GM18520 (cell line): ENCODE data around the gene RBM48.
"Not testable (repeated sequence)": the region's sequence is repeated elsewhere in the genome, so short reads cannot be mapped to it uniquely, and the experiment has no call there.

Experiments used
- ATAC-seq: cut with Tn5 transposase; IDR thresholded peaks from one replicate; pipeline ENCODE4 v1.9.1; 2021; ENCODE audit not compliant: unreplicated experiment

Gene RBM48

DNA sequence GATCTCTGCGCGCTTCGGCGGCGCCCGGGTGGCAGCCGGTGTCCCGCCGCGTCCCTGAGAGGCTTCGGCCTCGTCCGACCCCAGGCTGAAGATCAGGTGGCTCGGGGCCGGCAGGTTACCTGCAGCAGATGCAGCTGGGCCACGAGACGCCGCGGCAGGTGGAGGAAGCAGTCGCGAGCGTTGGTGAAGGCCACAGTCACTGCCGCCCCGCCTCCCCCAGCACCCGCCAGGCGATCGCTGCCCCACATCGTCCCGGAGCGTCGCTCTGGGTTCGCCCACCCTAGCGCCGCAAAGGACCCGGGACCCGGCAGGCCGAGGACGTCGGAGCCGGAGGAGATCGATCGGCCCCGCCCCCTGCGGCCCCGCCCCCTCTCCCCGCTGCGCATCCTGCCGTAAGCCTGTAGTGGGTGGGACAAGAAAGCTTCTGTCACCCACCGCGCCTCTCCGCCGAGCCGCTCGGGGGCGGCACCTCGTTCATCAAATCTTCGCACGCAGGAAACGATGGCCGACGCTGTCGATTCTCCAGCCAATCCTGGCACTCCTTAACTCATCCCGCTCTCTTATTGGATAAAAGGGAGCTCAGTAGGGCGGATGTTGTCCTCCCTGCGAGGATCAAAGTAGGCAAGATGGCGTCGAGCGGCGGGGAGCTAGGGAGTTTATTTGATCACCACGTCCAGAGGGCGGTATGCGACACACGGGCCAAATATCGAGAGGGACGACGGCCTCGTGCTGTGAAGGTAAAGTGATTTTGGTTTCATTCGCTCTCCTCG lies at the start of gene RBM48, which contains the start of gene PEX1:
TSS of gene RBM48 (plus strand) at position 608 of the 770 bp plus-strand sequence. CDS start at position 627, 19 bp downstream.
TSS of gene PEX1 (minus strand) at position 333 of the 770 bp plus-strand sequence. CDS start at position 248, 85 bp downstream.
- ATAC-seq: peak; percentile 96

DNA sequence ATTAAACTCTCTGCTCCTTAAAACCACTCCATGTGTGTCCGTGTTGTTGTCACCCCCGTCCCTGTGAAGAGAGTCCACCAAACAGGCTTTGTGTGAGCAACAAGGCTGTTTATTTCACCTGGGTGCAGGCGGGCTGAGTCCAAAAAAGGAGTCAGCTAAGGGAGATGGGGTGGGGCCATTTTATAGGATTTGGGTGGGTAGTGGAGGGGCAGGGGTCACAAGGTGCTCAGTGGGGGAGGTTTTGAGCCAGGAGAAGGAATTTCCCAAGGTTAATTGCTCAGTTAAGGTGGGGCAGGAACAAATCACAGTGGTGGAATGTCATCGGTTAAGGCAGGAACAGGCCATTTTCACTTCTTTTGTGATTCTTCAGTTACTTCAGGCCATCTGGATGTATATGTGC lies 49.4 kb upstream of the RBM48 start:
- not testable (repeated sequence) for ATAC-seq

DNA sequence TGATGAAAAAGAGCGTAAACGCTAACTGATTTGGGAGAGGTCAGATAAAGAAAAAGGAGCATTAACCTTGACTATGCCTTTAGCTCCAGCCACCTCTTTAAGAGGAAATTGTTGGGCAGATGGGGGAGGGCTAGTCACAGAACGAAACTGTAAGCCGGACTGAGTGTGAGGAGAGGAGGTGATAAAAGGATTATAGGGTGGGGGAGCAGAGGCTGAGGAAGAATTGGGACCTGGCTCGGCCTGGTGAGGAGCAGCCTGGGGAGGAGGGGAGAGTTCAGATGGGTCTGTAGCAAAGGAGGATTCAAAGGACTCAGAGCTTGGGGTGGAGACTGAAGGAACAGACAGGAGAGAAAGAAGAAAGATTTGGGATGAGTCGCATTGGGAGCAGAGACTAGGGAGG lies 45.0 kb upstream of the RBM48 start:
- not testable (repeated sequence) for ATAC-seq

DNA sequence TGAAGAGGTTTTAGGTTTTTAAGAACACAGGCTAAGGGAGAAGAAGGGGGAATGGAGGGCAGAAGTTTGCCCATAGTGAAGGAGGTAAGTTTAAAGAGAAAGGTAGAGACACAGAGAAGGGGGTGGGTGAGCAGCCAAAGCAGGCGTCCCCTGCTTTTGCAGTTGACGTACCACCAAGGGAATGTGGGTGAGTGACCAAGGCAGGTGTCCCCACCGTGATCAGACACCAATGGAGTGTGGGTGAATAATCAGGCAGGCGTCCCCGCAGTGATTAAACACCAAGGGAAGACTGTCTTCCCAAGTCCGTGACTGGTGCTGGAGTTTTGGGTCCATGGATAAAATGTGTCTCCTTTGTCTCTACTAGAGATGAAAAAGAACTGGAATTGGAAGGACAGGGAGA lies 44.4 kb upstream of the RBM48 start:
- not testable (repeated sequence) for ATAC-seq

DNA sequence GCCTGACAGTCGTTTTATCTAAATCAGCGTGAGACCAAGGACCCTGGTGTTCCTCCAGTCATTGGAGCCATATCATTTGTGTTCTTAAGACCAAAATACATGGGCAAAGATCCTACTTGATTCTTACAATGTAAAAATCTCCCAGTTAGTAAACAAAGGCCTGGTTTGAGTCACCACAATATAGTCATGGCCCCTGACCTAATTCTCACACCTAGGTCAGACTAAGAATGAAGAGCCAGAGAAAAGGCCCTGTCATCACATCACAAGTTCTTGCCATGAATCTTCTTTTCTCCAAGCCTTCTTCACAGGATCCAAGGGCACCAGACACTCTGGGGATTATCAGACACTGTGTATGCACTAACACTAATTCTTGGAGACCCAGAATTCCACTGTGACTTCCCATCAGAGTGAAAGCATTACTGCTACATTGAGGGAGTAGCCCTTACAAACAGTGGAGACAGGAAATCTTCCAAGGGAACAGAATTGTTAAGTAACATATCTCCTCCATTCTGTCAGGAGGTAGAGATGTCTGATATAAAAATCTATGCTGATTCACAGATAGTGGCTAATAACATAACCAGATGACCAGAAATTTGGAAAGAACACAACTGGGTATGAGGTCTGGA lies 43.2 kb upstream of the RBM48 start:
- ATAC-seq: no peak

DNA sequence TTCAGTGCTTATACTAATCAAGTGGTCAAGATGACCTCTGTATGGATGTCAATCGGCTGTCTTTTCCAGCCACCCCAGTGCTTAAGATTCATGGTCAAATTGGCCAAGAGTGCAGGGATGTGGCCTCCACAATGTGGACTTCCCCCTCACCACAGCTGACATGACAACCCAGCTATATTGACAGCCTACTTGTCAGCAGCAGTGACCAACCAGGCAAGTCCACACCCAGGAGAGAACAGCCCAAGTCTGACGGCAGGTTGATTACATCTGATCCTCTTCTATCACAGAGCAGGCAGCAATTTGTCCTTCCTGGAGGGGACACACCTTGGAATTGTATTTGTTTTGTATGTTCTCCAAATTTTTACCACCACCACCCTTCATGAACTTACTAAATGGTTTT lies 42.6 kb upstream of the RBM48 start:
- ATAC-seq: no peak

DNA sequence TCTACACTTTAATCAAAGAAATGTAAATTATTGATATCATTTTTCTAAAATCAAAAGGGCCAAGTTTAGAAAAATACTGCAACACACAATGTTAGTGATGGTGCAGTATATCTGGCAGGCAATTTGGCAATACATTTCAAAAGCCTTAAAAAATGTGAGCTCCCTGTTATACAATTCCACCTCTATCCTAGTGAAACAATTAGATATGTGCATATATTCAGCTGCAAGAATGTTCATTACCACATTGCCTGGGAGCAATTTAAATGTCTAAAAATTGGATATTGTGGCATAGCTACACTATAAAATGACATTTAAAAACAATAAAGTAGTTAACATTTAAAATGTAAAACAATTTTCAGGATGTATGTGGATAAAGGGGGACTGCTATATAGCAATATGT lies 40.8 kb upstream of the RBM48 start:
- ATAC-seq: no peak

DNA sequence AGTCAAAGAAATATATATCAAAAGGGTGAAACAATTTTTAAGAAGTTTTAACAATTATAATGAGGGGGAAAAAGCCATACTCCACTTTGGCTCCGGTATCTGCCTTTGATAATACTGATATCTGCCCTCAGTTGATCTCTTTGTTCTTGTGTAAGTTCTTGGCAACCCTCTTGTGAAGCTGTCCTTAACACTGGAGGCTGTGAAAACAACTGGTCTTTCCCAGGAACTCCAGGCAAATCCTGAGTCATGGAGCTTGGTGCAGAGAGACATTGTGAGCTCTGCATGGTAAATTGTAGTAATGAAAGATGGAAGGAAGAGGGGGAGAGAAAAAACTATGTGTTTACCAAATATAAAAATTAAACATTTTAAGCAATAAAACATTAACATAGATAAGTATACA lies 39.0 kb upstream of the RBM48 start:
- no peak for ATAC-seq

DNA sequence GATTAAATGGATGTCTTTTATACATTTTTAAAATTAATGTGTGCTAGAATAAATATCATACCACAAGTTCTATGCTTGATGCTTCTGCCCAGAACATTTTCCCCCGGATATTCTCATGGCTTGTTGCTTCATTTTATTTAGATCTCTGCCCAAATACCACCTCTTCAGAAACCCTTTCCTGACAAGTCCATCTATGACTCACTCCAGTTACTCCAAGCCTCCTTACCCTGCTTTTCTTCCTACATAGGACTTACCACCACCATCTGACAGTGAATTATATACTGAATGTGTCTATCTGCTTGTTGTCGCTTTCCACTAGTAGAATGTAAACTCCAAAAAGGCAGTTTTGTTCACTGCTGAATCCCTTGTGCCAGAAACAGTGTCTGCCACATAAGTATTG lies 31.7 kb upstream of the RBM48 start:
- ATAC-seq: no peak

DNA sequence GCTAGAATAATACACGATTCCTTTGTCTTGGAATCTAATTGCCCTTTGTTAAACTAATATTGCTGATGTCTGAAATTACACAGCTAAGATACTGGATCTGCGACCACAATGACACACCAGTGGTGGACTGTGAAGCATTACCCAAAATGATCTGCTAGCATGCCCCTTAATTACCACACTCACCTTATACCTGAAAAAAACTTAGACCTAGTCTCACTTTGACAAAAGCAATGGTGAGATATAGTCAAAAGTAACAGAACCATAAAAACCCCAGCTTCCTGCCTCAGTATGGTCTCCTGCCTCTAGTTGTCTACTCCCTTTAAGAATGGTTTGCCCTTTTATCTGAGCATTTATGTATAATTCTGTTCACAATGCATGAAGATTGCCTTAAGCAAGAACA lies 30.0 kb upstream of the RBM48 start:
- no peak for ATAC-seq

DNA sequence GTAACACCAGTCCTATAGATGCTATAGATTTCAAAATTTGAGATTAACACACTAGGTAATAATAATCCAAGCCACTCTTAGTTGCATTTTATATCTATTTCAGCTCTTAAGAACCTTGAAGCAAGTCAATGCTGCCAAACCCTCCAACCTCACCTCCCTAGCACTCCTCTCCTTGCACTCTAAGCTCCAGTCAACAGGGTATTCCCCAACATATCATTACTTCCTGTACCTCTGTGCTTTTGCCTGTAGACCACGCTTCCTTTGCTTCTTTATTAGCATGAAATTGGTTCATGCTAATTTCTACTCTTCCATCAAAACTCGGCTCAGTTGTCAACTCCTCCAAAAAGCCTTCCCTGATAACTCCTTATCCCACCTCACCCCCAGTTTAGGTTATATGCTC lies 24.8 kb upstream of the RBM48 start:
- no peak for ATAC-seq

DNA sequence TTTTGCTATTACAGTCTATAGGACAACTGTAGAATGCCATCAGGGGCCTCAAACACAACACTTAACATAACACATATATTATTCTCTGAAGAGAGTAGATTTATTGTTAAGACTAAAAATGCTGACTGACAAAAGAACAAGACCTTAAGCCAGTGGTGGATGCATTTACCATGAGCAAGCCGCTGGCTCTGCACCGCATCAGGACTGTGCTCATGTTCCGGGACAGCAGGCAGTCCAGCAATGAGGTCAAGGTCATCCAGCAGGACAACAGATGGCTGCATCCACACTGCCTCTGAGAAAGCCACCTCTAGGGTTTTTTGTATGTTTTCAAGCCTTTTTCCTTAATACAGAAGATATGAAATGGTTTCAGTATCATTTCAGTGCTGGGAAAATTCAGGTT lies 24.0 kb upstream of the RBM48 start:
- ATAC-seq: no peak

DNA sequence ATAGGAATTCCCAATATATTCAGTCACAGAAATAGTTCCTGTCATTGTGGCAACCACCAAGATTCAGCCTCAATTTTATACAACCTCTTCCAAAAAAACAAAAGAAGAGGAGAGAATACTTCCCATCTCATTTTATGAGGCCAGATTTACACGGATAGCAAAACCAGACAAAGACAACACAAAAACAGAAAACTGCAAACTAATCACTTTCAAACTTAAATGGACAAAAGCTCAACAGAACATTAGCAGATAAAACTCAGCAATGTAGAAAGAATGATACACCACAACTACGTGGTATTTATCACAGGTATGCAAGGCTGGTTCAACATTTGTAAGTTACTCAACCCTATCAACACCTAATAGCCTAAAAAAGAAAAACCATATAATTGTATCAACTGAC lies 22.2 kb upstream of the RBM48 start:
- no peak for ATAC-seq

DNA sequence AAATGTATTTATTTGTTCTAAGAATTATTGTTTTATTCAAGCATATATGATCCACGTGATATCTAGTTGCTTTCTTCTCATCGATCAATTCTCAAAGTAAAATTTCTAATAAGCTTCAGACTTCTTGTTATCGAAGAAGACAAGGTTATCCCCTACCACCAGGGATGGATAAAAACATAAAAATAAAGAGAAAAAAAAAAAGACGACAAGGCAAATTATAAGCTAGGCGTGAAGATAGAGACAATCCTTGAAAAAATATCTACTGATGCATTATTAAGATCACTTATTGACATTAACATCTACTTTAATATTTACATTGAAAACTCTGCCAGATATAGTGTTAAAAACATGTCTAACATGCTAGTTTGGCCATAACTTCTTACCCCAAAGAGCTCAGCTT lies 19.6 kb upstream of the RBM48 start:
- no peak for ATAC-seq

DNA sequence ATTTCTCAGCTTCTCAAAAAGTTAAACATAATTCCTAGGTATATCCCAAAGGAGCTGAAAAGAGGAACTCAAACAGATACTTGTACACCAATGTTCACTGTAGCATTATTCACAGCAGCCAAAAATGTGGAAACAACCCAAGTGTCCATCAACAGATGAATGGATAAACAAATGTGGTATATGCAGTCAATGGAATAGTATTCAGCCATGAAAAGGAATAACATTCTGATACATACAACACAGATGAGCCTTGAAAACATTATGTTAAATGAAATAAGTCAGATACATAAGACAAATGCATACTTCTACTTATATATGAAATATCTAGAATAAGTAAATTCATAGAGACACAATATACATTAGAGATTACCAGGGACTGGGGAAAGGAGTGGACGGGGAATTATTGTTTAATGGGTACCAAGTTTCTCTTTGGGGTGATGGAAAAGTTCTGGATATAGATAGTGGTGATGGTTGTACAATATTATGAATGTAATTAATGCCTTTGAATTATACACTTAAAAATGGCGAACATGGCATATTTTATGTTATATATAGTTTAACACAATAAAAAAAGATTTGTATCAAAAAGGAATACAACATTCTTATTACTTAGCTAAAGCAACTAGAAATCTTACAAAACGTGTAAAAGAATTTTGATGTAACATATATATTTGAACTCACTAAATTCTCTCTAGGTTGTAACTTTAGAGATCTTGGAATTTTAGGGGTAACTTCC lies 15.3 kb upstream of the RBM48 start:
- no peak for ATAC-seq

DNA sequence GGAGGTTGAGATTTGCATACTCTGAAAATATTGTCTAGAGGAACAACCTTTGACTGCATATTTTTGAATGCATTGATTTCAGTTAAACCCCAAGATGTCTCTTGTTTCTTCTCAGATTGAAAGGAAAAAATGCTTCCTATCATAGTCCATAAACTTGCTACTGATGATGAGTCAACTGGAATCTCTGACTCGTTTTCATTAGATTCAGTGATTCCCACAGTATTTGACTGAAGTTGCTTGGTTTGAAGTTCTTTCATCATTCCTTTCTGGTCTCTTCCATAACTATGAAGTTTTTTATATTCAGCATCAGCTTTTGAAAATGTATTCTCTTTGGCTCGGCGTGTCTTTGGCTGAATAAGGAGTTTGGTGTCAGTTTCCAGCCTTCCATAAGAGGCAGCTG lies 11.0 kb upstream of the RBM48 start:
- no peak for ATAC-seq

DNA sequence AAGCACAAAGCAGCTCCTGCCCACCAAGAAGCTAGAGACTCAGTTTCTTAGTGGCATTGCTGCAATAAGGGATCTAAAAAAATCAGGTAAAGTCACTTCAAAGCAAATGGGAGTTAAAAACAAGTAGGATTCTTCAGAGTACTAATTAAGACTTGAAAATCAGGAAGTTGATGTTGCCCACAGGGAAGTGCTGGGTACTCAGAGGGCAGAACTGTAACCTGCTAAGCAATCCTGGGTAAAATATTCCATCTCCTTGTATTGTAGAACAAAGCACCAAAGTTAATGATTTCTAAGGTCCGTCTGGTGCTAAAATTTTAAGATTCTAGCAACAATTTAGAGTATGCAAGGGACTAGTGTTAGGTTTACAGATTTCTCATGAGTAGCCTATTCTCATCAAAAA lies 8.6 kb upstream of the RBM48 start:
- ATAC-seq: no peak

DNA sequence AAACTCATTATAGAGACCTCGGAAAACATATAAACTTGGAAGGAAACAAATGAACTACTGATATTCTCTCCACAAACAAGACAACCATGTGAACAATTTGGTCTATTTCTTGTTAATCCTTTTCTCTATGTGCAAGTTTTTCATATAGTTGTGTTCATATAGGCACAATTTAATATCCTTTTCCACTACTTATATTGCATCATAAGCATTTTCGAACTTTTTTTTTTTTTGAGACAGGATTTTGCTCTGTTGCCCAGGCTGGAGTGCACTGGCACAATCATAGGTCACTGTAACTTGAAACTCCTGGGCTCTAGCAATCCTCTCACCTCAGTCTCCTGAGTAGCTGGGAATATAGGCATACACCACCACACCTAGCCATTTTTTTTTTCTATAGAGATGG lies 5.5 kb upstream of the RBM48 start:
- ATAC-seq: no peak

DNA sequence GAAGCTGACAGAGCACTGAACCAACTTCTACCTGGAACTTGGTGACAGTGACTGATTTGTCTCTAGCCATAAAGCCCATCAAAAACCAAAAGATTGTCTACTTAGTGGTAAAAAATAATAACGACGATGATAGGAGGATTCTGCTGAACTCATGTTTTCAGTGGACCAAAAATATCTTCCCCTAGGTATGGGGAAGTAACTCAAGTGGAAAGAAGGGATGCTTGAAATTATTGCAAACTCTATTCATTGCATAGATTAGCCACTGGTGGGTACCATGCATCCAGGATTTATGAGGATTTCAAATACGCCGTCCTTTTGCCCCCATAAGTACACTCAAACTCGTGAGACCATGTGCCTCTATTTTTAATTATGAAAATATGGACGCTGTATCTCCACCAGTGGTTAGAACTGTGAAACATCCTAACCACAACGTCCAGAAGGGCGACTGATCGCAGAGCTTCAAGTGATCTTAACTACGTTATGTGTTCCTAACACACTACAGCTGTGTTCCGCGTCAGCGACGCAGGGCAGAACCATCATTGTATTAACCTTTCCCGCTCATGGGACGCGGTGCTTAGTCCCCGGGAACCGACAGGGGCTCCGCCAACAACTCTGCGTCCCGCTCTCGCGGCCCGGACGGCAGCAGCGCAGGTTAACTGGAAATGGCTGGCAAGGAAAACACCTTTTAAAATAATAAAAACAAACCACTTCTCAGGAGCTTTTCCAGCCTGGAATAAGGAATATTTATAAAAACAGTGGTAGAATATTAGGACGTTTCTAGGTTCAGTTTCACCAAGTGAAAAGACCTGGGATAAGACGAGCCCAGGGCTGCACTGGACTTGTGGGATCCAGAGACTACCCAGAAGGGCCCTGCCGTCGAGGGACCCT lies 1.1 kb upstream of the RBM48 start:
- ATAC-seq: no peak

DNA sequence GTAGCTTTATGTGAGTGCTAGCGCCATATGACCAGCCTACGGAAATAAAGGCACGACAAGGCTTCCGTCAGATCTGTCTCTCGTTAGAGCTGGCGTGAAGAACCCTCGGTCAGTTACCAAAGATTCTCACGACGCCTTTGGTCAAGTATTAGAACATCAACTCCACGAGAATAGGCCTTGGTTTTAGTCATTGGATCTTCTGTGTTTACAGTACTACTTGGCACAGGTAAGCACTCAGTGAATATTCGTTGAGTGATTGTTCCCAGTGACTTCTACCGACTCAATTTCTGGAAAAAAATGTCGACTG lies 316 bp downstream of the RBM48 start:
- no peak for ATAC-seq

DNA sequence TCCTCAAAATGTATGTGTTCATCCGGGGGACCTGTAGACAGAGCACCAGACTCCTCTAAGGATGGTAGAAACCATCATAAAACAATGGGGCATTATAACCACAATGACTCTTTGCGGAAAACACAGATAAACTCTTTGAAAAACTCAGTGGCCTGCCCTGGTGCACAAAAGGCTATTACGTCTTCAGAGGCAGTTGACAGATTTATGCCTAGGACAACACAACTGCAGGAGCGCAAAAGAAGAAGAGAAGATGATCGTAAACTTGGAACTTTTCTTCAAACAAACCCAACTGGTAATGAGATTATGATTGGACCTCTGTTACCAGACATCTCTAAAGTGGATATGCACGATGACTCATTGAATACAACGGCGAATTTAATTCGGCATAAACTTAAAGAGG lies 6.0 kb downstream of the RBM48 start:
- ATAC-seq: no peak
